ENCODE data around the gene PTCH1.

The PTCH1 gene

DNA sequence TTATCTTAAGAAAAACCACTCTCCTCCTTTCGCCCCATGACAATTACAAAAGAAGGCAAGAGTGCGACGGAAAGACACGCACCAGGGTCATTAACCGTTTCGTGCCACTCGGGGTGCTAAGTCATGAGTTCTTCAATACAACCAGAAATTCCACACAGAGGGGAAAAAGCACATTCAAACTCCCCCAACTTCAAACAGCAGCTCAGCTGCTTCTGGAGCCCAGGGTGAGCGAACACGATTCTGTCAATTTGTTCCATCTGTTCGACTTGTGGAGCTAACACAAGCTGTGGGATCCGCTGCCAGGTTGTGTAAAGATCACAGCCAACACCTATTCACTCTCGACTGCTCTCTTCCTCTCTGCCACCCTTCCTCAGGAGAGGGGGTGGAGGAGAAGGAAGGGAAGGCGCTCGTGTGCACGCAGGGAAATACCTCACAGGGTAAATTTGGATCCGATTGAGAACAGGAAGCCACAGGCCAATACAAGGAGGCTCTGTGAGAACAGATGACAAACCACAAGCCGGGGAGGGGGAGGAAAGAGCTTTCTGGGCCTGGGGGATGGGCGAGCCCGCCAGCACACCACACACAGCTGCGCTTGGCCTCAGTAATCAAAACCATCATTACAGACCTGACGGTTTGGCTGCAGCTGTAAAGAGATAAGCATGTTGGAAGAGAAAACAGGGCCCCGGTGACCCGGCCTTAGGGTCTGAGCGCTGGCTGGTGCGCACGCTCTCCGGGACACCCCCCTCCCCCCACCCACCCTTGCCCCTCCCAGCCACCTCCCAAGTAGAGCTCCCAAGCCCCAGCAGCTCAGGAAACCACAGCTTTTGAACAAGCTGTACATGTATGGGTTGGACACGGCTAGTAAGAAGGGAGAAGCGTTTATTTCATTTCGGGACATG, 54.3 kb downstream of the PTCH1 start:
- DNase-seq (ENCODE audit: low spot score), result peak; percentile 95

DNA sequence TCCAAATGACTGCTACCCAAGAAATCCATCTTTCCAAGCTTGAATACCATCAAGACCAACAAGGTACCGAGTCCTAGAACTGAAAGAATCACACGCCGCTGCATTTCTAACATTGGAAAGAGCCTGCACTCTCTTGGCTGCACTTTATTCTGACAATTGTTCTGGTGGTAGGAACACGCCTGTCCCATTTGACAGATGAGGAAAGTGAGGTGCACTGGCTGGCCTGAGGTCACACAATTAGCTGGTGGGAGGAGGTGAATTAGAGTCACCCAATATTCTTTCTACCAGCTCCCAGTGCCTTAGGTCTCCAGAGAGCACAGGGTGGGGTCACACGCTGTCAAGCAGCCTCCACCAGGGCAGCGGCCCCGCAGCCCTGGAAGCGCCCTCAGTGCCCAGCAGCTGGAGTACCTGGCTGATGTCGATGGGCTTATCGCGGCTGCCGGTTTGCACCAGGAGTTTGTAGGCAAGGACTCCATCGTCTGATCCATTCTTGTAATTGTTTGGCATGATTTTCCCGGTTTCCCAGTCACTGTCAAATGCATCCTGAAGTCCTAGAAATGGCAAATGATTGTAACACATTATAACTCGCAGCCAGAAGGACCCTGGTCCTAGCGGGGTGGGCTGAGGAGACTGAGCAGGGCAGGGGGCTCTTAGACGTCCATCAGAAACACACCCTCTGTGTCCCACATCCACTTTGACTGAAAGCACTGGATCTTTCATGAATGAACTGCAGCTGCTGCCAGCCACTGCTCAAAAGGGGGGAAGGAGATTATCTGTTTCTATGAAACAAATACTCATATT, 55.1 kb downstream of the PTCH1 start:
- DNase-seq (ENCODE audit: low spot score), result no peak

DNA sequence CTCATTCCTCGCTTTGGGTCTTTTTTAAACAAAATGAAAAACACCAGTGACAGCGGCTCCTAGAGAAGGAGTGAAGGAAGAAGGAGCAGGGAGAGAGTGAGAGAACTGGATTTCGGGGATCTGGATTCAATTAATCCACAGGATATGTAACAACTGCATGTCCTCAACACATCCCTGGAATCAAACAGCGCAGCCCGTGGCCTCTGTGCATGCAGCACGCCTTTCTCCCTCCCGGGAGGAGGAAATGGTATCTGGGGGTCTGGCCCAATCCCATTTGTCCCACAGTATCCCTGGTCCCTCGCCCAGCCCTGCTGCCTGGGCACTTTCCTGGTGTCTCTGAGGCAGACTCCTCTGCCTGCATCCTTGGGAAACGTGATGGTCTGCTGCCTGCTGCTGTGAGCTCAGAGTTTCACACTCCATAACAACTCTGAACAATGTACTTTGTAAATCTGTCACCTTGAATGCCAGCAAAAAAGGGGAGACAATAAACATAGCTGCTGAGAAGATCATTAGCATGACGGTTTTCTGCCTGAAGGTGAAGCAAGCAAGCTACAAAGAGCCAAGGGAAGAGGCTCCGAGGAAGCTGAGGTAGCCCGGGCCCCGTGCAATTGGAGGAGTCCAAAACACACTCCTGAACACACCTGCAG, 56.1 kb downstream of the PTCH1 start:
- no peak for DNase-seq (ENCODE audit: low spot score)

DNA sequence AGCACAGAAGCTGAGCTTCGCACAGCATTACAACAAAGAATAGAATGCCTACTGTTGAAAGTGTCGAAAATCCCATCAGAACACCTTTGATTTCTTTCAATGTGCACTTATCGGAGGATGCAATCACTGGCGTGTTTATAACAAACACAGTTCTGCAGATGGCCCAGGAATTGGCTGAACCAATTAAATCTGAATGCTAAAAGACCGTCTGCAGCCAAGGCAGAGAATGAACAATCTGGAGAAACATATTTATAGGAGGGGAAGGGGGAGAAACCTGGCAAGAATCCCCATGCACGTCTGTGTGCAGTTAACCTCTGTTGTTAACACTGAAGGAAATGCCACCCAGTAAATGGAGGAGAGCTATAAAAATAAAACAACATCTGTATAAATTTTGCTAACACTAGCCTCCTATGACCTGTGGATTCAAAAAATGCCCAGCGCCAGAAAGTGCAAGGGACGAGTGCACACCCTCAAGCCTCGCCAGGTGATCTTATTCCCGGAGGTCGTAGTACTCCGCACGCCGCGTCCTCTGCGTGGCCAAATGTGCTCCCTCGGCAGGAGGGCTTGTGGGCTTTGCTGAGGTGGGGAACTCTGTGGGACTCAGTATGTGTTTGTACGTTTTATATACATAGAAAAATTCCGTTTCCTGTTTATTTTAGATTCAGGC, 56.8 kb downstream of the PTCH1 start:
- no peak for DNase-seq (ENCODE audit: low spot score)

DNA sequence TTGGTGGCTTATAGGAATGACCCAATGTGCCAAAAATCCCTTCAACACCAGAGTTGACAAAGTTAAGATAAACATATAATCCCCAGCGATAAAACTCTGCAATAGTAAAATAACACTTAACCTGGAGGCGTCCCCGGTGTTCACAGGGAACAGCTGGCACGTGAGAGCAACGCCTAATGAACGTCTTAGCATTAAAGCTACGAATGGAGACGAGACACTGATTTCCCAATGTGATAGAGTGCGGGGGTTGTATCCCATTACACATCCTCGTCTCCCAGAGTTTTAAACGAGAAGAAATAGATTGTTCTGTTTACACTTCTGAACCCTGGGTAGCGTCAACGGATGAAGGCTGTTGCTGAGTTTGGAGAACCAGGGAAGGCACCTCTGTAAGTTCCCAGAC, 57.6 kb downstream of the PTCH1 start:
- no peak for DNase-seq (ENCODE audit: low spot score)

DNA sequence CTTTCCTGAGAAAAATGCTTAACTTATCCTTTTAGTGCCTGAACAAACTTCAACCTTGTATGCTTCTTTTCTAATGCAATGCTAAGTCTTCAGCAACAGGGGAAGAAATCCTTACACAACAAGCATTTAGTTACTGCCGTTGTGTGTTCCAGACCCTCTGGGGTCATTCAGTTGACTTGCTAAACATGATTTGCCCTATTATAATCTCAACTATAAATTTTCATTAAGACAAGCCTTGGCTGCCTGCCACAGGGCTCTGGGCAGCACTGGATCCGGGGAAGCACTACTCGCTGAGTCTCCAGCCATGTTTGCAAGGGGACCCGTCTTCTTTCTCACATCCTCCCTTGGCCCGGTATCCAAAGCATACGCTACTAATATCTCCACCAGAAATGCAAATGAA, 58.1 kb downstream of the PTCH1 start:
- no peak for DNase-seq (ENCODE audit: low spot score)

DNA sequence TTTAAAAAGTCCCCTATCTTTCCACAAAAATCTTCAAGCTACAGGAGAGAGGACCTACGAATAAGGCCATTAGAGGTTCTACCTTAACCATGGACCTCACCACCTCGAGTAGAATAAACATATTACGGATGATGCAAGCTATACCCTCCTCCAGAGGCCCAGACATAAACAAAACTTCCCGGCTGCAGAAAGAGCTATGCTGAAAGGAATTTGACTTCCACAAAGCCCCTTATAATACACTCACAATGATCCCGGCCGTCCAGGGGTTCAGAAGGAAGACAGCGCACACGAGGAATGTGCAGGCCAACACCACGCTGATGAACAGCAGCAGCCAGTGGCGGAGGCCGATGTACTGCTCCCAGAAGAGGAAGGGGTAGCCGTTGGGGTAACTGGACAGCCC, 59.0 kb downstream of the PTCH1 start:
- DNase-seq (ENCODE audit: low spot score), result no peak

DNA sequence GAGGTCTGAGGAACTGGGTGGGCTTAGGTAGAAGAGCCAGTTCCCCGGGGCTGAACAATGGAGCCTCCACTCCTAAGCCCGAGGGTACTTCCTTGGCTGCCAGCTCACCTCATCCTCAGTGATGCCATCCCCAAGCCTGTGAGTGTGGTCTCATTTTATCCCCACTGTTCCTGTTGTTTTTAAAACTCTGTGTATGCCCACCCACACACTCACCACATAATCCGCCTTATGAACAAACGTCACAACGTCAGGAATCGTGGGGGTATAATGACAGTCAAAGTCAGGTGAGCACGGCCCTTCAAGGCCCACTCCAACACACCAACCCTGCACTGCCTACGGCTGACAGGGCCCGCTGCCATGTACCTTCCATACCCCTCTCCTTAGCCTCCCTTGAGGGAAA, 61.1 kb downstream of the PTCH1 start:
- DNase-seq (ENCODE audit: low spot score), result no peak

DNA sequence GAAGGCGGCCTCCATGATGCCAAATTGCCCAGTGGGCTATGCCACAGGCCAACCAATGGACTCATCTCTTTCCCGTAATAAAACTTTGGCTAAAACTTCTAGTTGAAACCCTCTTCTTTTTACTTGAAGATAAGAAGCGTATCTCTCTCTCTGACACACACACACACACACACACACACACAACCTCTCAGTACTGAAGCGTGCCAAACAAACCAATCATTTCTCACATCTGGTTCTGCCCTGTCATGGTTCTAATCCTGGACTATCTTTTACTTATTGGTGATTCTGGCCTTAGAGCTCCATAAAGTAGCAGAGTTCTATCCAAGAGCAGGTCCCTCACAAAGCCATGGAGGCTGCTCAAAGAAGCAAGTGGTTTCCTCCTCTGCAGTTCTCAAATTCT, 64.6 kb downstream of the PTCH1 start:
- DNase-seq (ENCODE audit: low spot score), result no peak

DNA sequence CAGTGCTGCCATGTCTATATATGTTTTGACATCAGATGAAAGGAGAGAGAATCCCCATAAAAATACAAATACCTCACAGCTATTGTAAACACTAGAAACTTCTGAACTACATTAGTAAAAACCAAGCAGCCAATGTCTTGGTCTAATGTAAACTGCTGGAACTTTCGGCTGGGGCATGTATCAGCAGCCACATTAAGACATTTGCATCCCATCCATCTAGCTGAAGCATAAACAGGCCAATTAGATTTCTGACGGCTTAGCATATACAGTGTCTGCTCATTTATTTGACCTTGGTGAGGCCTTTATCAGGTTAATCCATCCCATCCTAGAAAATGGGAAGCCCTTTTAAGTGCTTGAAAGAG, 65.7 kb downstream of the PTCH1 start:
- DNase-seq (ENCODE audit: low spot score), result no peak

DNA sequence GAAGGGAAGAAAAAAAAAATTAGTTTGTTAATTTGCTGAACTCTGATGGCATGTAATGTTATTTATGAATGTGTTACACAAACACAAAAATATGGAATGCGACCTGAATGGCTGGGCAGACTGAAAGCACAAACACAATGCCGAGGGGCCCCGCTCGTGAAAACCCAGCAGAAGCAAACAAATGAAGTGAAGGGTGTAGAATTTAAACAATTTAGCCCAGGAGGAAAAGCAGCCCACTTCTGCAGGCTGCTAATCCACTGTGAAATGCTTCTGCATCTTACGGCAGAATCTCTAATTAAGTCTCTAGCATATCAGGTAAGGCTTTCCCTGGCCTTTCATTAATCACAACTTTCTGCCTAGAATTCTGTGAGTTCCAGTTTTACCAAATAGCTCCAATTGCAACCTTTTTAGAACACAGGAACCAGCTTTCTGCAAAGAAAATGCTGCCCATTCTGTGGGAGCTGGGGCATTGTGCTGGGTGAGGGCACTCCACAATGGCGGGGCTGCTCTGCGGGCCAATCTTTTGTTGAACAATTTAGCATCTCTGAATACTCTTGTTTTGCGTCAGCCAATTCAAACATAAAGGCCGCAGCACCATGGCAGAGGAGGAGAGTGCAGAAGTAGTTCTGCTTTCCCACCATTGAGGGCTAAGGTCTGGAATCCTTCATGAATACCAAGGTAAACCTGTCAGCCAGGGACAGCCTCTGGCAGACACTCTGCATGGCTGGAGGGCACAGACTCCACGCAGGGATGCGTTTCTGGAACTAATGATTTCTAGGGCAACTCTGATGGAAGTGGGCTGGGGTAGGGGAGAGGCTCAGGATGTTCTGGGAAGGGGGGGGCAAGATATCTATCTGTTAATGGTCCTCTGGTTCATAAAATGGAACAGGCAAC, 66.4 kb downstream of the PTCH1 start:
- DNase-seq (ENCODE audit: low spot score), result no peak

DNA sequence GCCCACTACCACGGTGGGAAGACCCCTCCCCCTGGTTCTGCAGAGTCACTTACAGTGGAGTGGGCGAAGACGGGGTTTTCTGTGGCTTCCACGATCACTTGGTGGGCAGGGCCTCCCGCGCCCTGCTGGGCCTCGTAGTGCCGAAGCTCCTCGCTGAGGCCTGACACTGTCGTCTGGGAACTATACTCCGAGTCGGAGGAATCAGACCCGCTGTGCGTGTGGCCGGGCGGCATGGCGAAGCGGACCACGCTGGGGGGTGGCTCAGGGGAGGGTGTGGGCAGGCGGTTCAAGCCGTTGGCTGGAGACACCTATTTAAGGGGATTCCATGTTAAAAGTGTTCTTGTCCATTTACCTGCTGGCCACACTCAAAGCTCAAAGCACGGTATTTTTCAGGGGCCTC, 67.8 kb downstream of the PTCH1 start:
- DNase-seq (ENCODE audit: low spot score), result no peak

DNA sequence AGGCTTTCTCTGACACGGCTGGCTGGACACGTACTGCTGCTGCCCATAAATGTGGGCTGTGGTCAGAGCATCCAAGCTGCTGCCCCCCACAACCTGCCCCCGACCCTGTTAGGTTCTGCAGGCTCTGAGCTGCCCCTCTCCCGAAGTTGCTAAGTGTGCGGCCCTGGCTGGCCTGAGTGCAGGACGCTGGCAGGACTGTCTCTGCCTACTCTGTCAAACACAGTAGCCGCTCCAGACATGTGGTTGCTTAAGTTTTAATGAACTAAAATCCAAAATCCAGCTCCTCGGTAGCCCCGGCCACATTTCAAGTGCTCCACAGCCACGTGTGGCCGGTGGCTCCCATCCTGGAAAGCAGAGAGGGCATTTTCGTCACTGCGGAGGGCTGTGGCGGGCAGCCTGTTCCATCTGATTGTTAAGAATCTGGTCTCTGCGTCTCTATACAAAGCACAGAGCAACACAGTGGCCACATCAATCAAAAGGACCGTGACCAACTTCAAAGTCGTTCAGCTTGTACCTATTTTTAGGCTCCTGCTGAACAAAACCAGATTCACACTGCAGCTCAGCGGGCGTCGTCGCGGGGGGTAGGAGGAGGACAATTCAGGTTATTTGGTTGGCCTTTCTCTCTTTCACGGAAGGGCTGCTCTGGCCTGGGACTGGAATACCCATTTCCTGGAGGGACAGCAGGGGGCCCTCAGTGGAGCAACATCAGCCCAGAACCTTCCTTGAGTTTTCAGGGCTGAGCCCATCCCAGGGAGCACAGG, 68.9 kb downstream of the PTCH1 start:
- no peak for DNase-seq (ENCODE audit: low spot score)

DNA sequence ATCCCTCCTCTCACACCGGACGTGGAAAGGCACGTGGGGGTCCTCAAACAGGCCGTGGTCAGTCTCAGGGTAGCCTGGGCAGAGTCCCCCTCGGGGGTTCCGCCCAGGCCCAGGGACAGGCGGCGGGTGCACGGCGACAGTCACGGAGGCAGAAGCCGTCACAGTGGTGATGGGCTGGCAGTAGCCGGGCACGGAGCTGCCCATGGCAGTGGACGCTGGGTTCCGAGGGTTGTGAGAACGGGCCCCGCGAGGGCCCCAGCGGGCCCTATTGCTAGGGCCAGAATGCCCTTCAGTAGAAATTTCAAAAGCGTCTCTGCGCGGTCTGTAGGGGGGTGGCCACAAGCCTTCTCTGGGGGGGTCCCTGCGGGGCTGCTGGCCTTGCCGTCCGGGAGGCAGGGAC, 69.8 kb downstream of the PTCH1 start:
- no peak for DNase-seq (ENCODE audit: low spot score)

DNA sequence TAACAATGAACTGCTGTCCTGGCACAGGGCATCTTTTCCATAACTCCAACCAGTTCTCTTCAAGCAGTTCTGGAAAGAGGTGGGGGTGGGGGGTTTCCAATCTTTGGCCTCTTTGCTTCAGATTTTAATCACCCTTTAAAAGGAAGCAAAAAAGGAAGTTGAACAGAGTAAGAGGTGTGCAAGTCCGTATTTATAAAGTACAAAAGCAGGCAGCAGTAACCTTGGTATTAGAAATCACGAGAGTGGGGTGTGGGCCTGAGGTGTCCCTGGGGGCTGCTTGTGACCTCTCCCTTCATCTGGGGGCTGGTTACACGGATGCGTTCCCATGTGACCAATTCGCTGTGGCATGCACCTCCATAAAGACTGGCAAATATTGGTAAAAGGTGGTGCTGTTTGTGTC, 70.5 kb downstream of the PTCH1 start:
- no peak for DNase-seq (ENCODE audit: low spot score)

DNA sequence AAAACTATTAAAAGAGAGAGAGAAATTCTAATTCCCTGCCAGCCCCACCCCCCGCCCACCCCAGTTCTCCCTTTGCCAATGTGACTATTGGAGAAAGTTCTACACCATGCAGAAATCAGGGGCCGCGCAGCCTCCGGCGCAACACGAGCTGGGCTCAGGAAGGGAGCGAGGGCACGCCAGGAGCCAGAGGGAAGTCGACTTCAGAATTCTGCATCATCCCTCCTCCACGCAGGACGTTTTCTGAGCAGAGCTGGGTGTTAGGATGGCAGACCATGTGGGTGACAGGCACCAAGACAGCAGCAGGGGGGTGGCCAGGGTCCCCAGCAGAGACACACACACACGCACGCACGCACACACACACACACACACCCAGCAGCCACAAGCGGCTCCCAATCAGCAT, 72.6 kb downstream of the PTCH1 start:
- no peak for DNase-seq (ENCODE audit: low spot score)

DNA sequence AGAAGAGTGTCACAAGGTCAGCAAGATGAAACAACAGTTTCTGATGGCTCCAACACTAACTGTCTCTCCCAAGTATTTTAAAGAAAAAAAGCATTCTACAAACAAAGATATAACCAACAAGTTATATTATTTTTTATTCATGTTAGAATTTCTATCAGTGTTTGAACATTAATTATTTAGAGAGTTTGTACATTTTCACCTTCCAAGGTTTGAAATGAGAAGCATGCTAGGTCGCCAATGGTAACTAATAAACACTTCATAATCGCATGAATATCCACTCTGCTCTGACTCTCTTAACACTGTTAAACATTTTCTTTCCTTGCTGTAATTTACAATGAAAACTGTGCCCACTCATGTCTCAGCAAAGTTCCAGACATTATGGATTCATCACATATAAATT, 73.5 kb downstream of the PTCH1 start:
- DNase-seq (ENCODE audit: low spot score), result no peak

DNA sequence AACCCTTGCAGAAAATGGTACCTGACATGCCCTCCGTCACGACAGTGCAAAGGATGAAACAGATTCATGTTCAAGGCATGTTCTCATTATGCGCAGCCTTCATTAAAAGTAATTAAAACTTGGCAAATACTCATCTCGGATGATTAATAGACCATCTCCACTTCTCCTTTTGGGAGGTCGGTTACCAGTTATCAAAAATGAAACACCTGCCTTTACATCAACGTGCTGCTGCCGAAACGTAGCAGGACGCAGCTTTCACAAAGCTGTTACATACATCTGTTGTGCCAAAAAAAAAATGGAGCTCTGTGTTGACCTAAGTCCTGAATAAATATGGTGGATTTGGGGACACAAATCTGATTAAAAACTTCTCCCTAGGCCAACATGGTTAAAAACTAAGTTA, 75.7 kb downstream of the PTCH1 start:
- DNase-seq (ENCODE audit: low spot score), result peak; percentile 59

DNA sequence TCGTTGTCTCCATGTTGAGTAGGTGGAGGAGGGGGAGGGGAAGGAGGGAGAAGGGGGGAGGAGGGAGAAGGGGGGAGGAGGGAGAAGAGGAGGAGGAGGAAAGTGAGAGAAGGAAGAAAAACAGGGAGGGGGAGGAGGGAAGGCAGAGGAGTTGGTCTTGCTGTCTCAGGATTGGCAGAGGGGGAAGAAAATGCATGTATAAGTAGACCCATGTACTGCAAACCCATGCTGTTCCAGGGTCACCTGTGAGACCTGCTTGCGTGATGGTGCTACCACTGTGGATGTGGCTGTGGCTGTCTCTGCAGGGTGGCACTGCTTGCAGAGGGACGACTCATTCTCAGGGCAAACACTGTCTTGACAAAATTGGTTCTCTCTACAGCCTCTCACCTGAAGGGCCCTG, 76.3 kb downstream of the PTCH1 start:
- no peak for DNase-seq (ENCODE audit: low spot score)

DNA sequence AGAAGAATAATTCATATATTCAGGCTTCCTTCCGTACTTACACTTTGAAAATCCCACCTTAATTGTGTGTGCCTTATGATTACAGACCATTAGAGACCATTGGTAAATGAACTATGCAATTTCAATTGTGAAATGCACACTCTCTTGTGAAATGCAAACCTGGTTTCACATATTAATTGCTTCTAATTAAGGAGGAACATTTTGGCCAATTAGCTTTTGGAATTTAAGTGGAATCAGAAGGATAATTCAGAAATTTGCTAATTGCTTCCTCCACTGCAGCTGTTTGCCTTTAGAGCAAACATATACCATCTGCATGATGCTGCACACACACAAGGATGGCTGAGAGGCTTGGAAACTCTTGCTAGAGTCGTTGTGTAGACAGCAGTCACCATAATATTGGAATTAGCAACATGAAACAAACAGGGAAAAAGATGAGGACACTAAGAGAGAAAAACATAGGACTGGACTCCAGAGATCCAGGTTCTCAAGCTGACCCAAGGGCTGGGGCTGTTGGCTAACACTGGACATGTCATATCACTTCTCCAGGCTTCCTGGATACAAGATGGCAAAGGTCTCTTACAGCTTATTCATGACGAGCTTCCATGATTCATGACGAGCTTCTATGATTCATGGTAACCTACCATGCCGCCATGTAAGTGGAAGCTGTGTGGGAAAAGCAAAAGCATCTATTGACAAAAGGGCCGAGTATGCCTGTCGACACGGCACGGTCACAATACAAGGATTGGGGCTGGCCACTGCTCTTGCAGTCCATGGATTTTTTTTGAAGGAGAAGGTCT, 78.0 kb downstream of the PTCH1 start:
- no peak for DNase-seq (ENCODE audit: low spot score)
